ENCODE data around the gene HOXB1.
"Not testable (repeated sequence)": the region's sequence is repeated elsewhere in the genome, so short reads cannot be mapped to it uniquely, and the experiment has no call there.

Gene HOXB1

GRCh38 chr17:48542114-48542656, 11.4 kb upstream of the HOXB1 start:
- no peak for DNase-seq

GRCh38 chr17:48541577-48542113, 10.8 kb upstream of the HOXB1 start:
- peak in 3 of 4 experiments; percentile 17 to 48 (median 46) for DNase-seq

GRCh38 chr17:48541036-48541576, 10.3 kb upstream of the HOXB1 start:
- DNase-seq: no peak

GRCh38 chr17:48540213-48540612, 9.4 kb upstream of the HOXB1 start:
- DNase-seq: no peak

- no peak for DNase-seq
Observed at GRCh38 chr17:48539177-48539576, 8.4 kb upstream of the HOXB1 start.

GRCh38 chr17:48537316-48537715, 6.5 kb upstream of the HOXB1 start:
- DNase-seq: no peak

- DNase-seq: not testable (repeated sequence)
Observed at GRCh38 chr17:48535793-48536559, 5.2 kb upstream of the HOXB1 start.

- DNase-seq: no peak
Observed at GRCh38 chr17:48532261-48532660, 1.4 kb upstream of the HOXB1 start.

GRCh38 chr17:48530208-48530886, 464 bp downstream of the HOXB1 start:
- DNase-seq: no peak

- no peak for DNase-seq
Observed at GRCh38 chr17:48529683-48530009, 1.2 kb downstream of the HOXB1 start.

GRCh38 chr17:48528936-48529682, 1.7 kb downstream of the HOXB1 start:
- no peak for DNase-seq

- no peak for DNase-seq
Observed at GRCh38 chr17:48528153-48528935, 2.5 kb downstream of the HOXB1 start.

GRCh38 chr17:48527547-48527932, 3.3 kb downstream of the HOXB1 start:
- DNase-seq: no peak

GRCh38 chr17:48526608-48527546, 3.9 kb downstream of the HOXB1 start:
- DNase-seq: no peak

GRCh38 chr17:48523010-48523409, 7.8 kb downstream of the HOXB1 start:
- DNase-seq: no peak

GRCh38 chr17:48522031-48522653, 8.7 kb downstream of the HOXB1 start:
- no peak for DNase-seq

GRCh38 chr17:48520631-48521079, 10.2 kb downstream of the HOXB1 start:
- no peak for DNase-seq

GRCh38 chr17:48519427-48519826, 11.4 kb downstream of the HOXB1 start:
- DNase-seq: no peak

- DNase-seq: no peak
Observed at GRCh38 chr17:48517478-48517877, 13.3 kb downstream of the HOXB1 start.
